ENCODE data around the gene POU4F3.

Gene POU4F3

GRCh38 chr5:146336197-146336596 is 2.4 kb upstream of the POU4F3 start:
- ChIA-PET POLR2A (no interaction called here), CTCF (no interaction called here)
- TF ChIP-seq BHLHE40 (IDR thresholded peaks at IDR 0.05; ENCODE audit: borderline replicate concordance) (no peak), NFRKB (IDR thresholded peaks at IDR 0.05) (no peak), ARNT (IDR thresholded peaks at IDR 0.05) (no peak), FOXK2 (IDR thresholded peaks at IDR 0.05) (no peak), FOXM1 (IDR thresholded peaks at IDR 0.05; ENCODE audit: borderline replicate concordance) (no peak), CTBP1 (IDR thresholded peaks at IDR 0.05; ENCODE audit: borderline replicate concordance) (no peak), HDGF (IDR thresholded peaks at IDR 0.05; ENCODE audit: borderline replicate concordance) (no peak), SP1 (IDR thresholded peaks at IDR 0.05) (no peak), PKNOX1 (IDR thresholded peaks at IDR 0.05) (no peak), LEF1 (IDR thresholded peaks at IDR 0.05; ENCODE audit: borderline replicate concordance) (no peak), TARDBP (IDR thresholded peaks at IDR 0.05) (no peak), ZNF384 (IDR thresholded peaks at IDR 0.05) (no peak), ELF4 (IDR thresholded peaks at IDR 0.05) (no peak), SUZ12 (IDR thresholded peaks at IDR 0.05) (no peak), FOXA1 (IDR thresholded peaks at IDR 0.05) (no peak), L3MBTL2 (conservative IDR thresholded peaks at IDR 0.05) (no peak)
- no peak for DNase-seq (ENCODE audit: extremely low spot score)

GRCh38 chr5:146337264-146337904 is 1.3 kb upstream of the POU4F3 start:
- ChIA-PET POLR2A (no interaction called here), CTCF (no interaction called here)
- no peak for TF ChIP-seq NFRKB (IDR thresholded peaks at IDR 0.05)
- TF ChIP-seq SP1 (IDR thresholded peaks at IDR 0.05), result no peak
- no peak for TF ChIP-seq FOXK2 (IDR thresholded peaks at IDR 0.05)
- TF ChIP-seq FOXM1 (IDR thresholded peaks at IDR 0.05; ENCODE audit: borderline replicate concordance), result no peak
- TF ChIP-seq L3MBTL2 (conservative IDR thresholded peaks at IDR 0.05), result no peak
- no peak for TF ChIP-seq FOXA1 (IDR thresholded peaks at IDR 0.05)
- no peak for TF ChIP-seq LEF1 (IDR thresholded peaks at IDR 0.05; ENCODE audit: borderline replicate concordance)
- TF ChIP-seq SUZ12 (IDR thresholded peaks at IDR 0.05), result no peak
- TF ChIP-seq CTBP1 (IDR thresholded peaks at IDR 0.05; ENCODE audit: borderline replicate concordance), result no peak
- TF ChIP-seq ELF4 (IDR thresholded peaks at IDR 0.05), result no peak
- TF ChIP-seq PKNOX1 (IDR thresholded peaks at IDR 0.05), result no peak
- no peak for TF ChIP-seq TARDBP (IDR thresholded peaks at IDR 0.05)
- TF ChIP-seq BHLHE40 (IDR thresholded peaks at IDR 0.05; ENCODE audit: borderline replicate concordance), result no peak
- TF ChIP-seq ZNF384 (IDR thresholded peaks at IDR 0.05), result no peak
- no peak for TF ChIP-seq HDGF (IDR thresholded peaks at IDR 0.05; ENCODE audit: borderline replicate concordance)
- TF ChIP-seq ARNT (IDR thresholded peaks at IDR 0.05), result no peak
- no peak for DNase-seq (ENCODE audit: extremely low spot score)

- no peak for TF ChIP-seq ARNT (IDR thresholded peaks at IDR 0.05)
- TF ChIP-seq FOXK2 (IDR thresholded peaks at IDR 0.05), result no peak
- no peak for TF ChIP-seq SUZ12 (IDR thresholded peaks at IDR 0.05)
- no peak for TF ChIP-seq TARDBP (IDR thresholded peaks at IDR 0.05)
- no peak for TF ChIP-seq ELF4 (IDR thresholded peaks at IDR 0.05)
- no peak for TF ChIP-seq HDGF (IDR thresholded peaks at IDR 0.05; ENCODE audit: borderline replicate concordance)
- TF ChIP-seq BHLHE40 (IDR thresholded peaks at IDR 0.05; ENCODE audit: borderline replicate concordance), result no peak
- no peak for TF ChIP-seq L3MBTL2 (conservative IDR thresholded peaks at IDR 0.05)
- no peak for TF ChIP-seq FOXA1 (IDR thresholded peaks at IDR 0.05)
- TF ChIP-seq NFRKB (IDR thresholded peaks at IDR 0.05), result no peak
- no peak for TF ChIP-seq PKNOX1 (IDR thresholded peaks at IDR 0.05)
- TF ChIP-seq ZNF384 (IDR thresholded peaks at IDR 0.05), result no peak
- no peak for TF ChIP-seq LEF1 (IDR thresholded peaks at IDR 0.05; ENCODE audit: borderline replicate concordance)
- TF ChIP-seq CTBP1 (IDR thresholded peaks at IDR 0.05; ENCODE audit: borderline replicate concordance), result no peak
- POLR2A ChIA-PET, result no interaction called here
- CTCF ChIA-PET, result interaction anchor here (1.0 kb wide), 1 partner anchor 23 kb away, joined by 4 read pairs; no protein-coding TSS in a partner anchor
- DNase-seq (ENCODE audit: extremely low spot score), result no peak
Measured at GRCh38 chr5:146337928-146338327, 711 bp upstream of the POU4F3 start.

- CTCF ChIA-PET, result no interaction called here
- no peak for DNase-seq (ENCODE audit: extremely low spot score)
- TF ChIP-seq PKNOX1 (IDR thresholded peaks at IDR 0.05), result no peak
- TF ChIP-seq FOXM1 (IDR thresholded peaks at IDR 0.05; ENCODE audit: borderline replicate concordance), result no peak
- no peak for TF ChIP-seq FOXK2 (IDR thresholded peaks at IDR 0.05)
- no peak for TF ChIP-seq TARDBP (IDR thresholded peaks at IDR 0.05)
- TF ChIP-seq LEF1 (IDR thresholded peaks at IDR 0.05; ENCODE audit: borderline replicate concordance), result no peak
- no peak for TF ChIP-seq NFRKB (IDR thresholded peaks at IDR 0.05)
- TF ChIP-seq FOXA1 (IDR thresholded peaks at IDR 0.05), result no peak
- no peak for TF ChIP-seq ARNT (IDR thresholded peaks at IDR 0.05)
- TF ChIP-seq BHLHE40 (IDR thresholded peaks at IDR 0.05; ENCODE audit: borderline replicate concordance), result no peak
- TF ChIP-seq L3MBTL2 (conservative IDR thresholded peaks at IDR 0.05), result no peak
- TF ChIP-seq ZNF384 (IDR thresholded peaks at IDR 0.05), result no peak
- TF ChIP-seq CTBP1 (IDR thresholded peaks at IDR 0.05; ENCODE audit: borderline replicate concordance), result no peak
- no peak for TF ChIP-seq SP1 (IDR thresholded peaks at IDR 0.05)
- no peak for TF ChIP-seq HDGF (IDR thresholded peaks at IDR 0.05; ENCODE audit: borderline replicate concordance)
- TF ChIP-seq ELF4 (IDR thresholded peaks at IDR 0.05), result no peak
- no peak for TF ChIP-seq SUZ12 (IDR thresholded peaks at IDR 0.05)
- POLR2A ChIA-PET, result no interaction called here
Measured at GRCh38 chr5:146339715-146340259, 1.1 kb downstream of the POU4F3 start.

Data from HEK293T (cell line).